GM20431 (cell line): Measurements from ENCODE around the gene CPNE2.
"Not testable (repeated sequence)": the region's sequence is repeated elsewhere in the genome, so short reads cannot be mapped to it uniquely, and the experiment has no call there.

Experiments used
- in situ Hi-C: fragments of 300-500 bp; cut with MseI, MboI; formaldehyde crosslinking; loops from one replicate; pipeline ENCODE4 v1.15.0; 2020; ENCODE audit warnings: low sequenced_read_pairs; ENCODE audit not compliant: unreplicated experiment

CPNE2 gene

GRCh38 chr16:57185945-57186871 is 93.8 kb downstream of the CPNE2 start, which contains the start of the genes PSME3IP1 and RSPRY1:
TSS of gene PSME3IP1 (minus strand) at chr16:57186039. CDS start at chr16:57173854, 12,185 bp downstream.
TSS of gene RSPRY1 (plus strand) at chr16:57186329. CDS start at chr16:57204659, 18,330 bp downstream.
- in situ Hi-C loops = no loop called here

GRCh38 chr16:57186872-57187854 is 94.8 kb downstream of the CPNE2 start:
- in situ Hi-C loops = no loop called here

- in situ Hi-C loops = not testable (repeated sequence)
These were observed 95.7 kb downstream of the CPNE2 start for GRCh38 chr16:57187902-57188710.

GRCh38 chr16:57188711-57189002 is 96.3 kb downstream of the CPNE2 start:
- in situ Hi-C loops = no loop called here

- in situ Hi-C loops = not testable (repeated sequence)
These were observed 97.1 kb downstream of the CPNE2 start for GRCh38 chr16:57189527-57189926.

GRCh38 chr16:57190136-57190535 is 97.8 kb downstream of the CPNE2 start:
- in situ Hi-C loops = no loop called here

- in situ Hi-C loops = no loop called here
These were observed 98.7 kb downstream of the CPNE2 start for GRCh38 chr16:57191056-57191571.

- in situ Hi-C loops = no loop called here
These were observed 99.8 kb downstream of the CPNE2 start for GRCh38 chr16:57192146-57192545.

GRCh38 chr16:57192720-57193486 is 100.5 kb downstream of the CPNE2 start:
- in situ Hi-C loops = no loop called here

GRCh38 chr16:57194512-57194911 is 102.1 kb downstream of the CPNE2 start:
- in situ Hi-C loops = no loop called here

- in situ Hi-C loops = no loop called here
These were observed 103.9 kb downstream of the CPNE2 start for GRCh38 chr16:57196286-57196685.

- in situ Hi-C loops = no loop called here
These were observed 104.4 kb downstream of the CPNE2 start for GRCh38 chr16:57196753-57197152.
